ENCODE measurements around the gene SART1.
"Not testable (repeated sequence)": the region's sequence is repeated elsewhere in the genome, so short reads cannot be mapped to it uniquely, and the experiment has no call there.

DNA sequence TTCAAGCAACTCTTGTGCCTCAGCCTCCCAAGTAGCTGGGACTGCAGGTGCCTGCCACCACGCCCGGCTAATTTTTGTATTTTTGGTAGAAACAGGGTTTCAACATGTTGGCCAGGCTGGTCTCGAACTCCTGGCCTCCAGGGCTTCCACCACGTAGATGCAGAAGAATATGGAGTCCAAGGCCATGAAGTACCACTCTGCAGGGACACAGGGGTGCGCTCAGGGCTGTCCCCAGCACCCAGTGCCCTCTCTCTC lies 61.6 kb downstream of the SART1 start:
- not testable (repeated sequence) for TF ChIP-seq POLR2A (IDR thresholded peaks at IDR 0.05; ENCODE audit: extremely low read depth, insufficient read length)
- TF ChIP-seq, protein P1, sequence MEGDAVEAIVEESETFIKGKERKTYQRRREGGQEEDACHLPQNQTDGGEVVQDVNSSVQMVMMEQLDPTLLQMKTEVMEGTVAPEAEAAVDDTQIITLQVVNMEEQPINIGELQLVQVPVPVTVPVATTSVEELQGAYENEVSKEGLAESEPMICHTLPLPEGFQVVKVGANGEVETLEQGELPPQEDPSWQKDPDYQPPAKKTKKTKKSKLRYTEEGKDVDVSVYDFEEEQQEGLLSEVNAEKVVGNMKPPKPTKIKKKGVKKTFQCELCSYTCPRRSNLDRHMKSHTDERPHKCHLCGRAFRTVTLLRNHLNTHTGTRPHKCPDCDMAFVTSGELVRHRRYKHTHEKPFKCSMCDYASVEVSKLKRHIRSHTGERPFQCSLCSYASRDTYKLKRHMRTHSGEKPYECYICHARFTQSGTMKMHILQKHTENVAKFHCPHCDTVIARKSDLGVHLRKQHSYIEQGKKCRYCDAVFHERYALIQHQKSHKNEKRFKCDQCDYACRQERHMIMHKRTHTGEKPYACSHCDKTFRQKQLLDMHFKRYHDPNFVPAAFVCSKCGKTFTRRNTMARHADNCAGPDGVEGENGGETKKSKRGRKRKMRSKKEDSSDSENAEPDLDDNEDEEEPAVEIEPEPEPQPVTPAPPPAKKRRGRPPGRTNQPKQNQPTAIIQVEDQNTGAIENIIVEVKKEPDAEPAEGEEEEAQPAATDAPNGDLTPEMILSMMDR (IDR thresholded peaks at IDR 0.05; ENCODE audit: low read depth, low read length): not testable (repeated sequence)

All from NB4 (cell line).